GM23338 (cell line): Measurements from ENCODE around the gene TMEM141. TPM values are rescaled to one million over a fixed set of nuclear protein-coding genes. Genes with fewer than 3 reads are reported as not detected.
"Not testable (repeated sequence)": the region's sequence is repeated elsewhere in the genome, so short reads cannot be mapped to it uniquely, and the experiment has no call there.

Source experiments
- ATAC-seq: fragments of 200-7000 bp; cut with Tn5 transposase; 3 replicates; pipeline ENCODE4 v1.9.1; 2020
- DNase-seq: peaks from one replicate; pipeline ENCODE4 v3.0.0-alpha.2; 2015; ENCODE audit warnings: low spot score
- H2AFZ ChIP-seq: fragments of 200-600 bp; sonication (generic); 2 replicates; pipeline ENCODE4 v1.8.0; 2016; ENCODE audit warnings: antibody characterized with exemption, mild to moderate bottlenecking, moderate library complexity
- H3F3A ChIP-seq: fragments of 200-600 bp; sonication (generic); replicated peaks from 2 replicates; pipeline ENCODE4 v1.8.0; 2017; ENCODE audit warnings: antibody characterized with exemption, mixed run types, low read depth
- H3K27ac ChIP-seq: fragments of 200-600 bp; sonication (generic); 2 replicates; pipeline ENCODE4 v1.6.1; 2016; ENCODE audit warnings: low read depth
- H3K27me3 ChIP-seq: fragments of 200-600 bp; sonication (generic); 2 replicates; pipeline ENCODE4 v1.8.0; 2016; ENCODE audit warnings: mild to moderate bottlenecking, mixed run types, moderate library complexity; ENCODE audit not compliant: insufficient read depth
- H3K36me3 ChIP-seq: fragments of 200-600 bp; sonication (generic); 2 replicates; pipeline ENCODE4 v1.8.0; 2016; ENCODE audit warnings: mild to moderate bottlenecking; ENCODE audit not compliant: insufficient read depth
- H3K4me1 ChIP-seq: fragments of 200-600 bp; sonication (generic); 2 replicates; pipeline ENCODE4 v1.8.0; 2016; ENCODE audit warnings: mild to moderate bottlenecking, moderate library complexity; ENCODE audit not compliant: insufficient read depth
- H3K4me2 ChIP-seq: fragments of 200-600 bp; sonication (generic); 2 replicates; pipeline ENCODE4 v1.7.1; 2017; ENCODE audit warnings: mixed run types
- H3K4me3 ChIP-seq: fragments of 200-600 bp; sonication (generic); 2 replicates; pipeline ENCODE4 v1.6.1; 2016; ENCODE audit warnings: mixed run types
- H3K79me2 ChIP-seq: fragments of 200-600 bp; sonication (generic); replicated peaks from 2 replicates; pipeline ENCODE4 v1.8.0; 2017; ENCODE audit warnings: mild to moderate bottlenecking; ENCODE audit not compliant: insufficient read depth
- H3K9me2 ChIP-seq: fragments of 200-600 bp; sonication (generic); 2 replicates; pipeline ENCODE4 v1.8.0; 2017; ENCODE audit not compliant: insufficient read depth
- H4K20me1 ChIP-seq: fragments of 200-600 bp; sonication (generic); replicated peaks from 2 replicates; pipeline ENCODE4 v1.8.0; 2017; ENCODE audit warnings: mild to moderate bottlenecking; ENCODE audit not compliant: insufficient read depth
- H3K27ac Mint-ChIP-seq: 2 replicates; pipeline ENCODE4 v1.8.0; 2020; ENCODE audit warnings: inconsistent platforms, mild to moderate bottlenecking, moderate library complexity, mixed read lengths
- H3K27me3 Mint-ChIP-seq: 3 replicates; pipeline ENCODE4 v1.8.0; 2022; ENCODE audit warnings: low read depth, mild to moderate bottlenecking, moderate library complexity, mixed read lengths, inconsistent platforms; ENCODE audit not compliant: insufficient read depth, poor library complexity
- H3K36me3 Mint-ChIP-seq: 3 replicates; pipeline ENCODE4 v1.8.0; 2021; ENCODE audit warnings: low read depth, mild to moderate bottlenecking, inconsistent platforms, moderate library complexity, mixed read lengths
- H3K4me1 Mint-ChIP-seq: 3 replicates; pipeline ENCODE4 v1.8.0; 2020; ENCODE audit warnings: mild to moderate bottlenecking, inconsistent platforms, mixed read lengths
- H3K4me3 Mint-ChIP-seq: 3 replicates; pipeline ENCODE4 v1.8.0; 2021; ENCODE audit warnings: moderate library complexity, mild to moderate bottlenecking, inconsistent platforms, mixed read lengths
- H3K9me3 Mint-ChIP-seq: 3 replicates; pipeline ENCODE4 v1.8.0; 2020; ENCODE audit warnings: moderate library complexity, mild to moderate bottlenecking, inconsistent platforms, mixed read lengths
- CREB1 ChIP-seq: fragments of 250-450 bp; sonication (Bioruptor Pico); IDR thresholded peaks from 2 replicates; pipeline ENCODE4 v1.5.0; 2020; ENCODE audit warnings: low read depth, mild to moderate bottlenecking, moderate library complexity
- EZH2 ChIP-seq: fragments of 200-600 bp; sonication (generic); IDR thresholded peaks from one replicate; pipeline ENCODE4 v1.8.0; 2017; ENCODE audit warnings: antibody characterized with exemption, mild to moderate bottlenecking, low read depth; ENCODE audit not compliant: unreplicated experiment
- JUNB ChIP-seq: IDR thresholded peaks from one replicate; pipeline ENCODE4 v1.6.1; 2016; ENCODE audit warnings: antibody characterized with exemption; ENCODE audit not compliant: unreplicated experiment
- NANOG ChIP-seq: IDR thresholded peaks from 2 replicates; pipeline ENCODE4 v1.6.1; 2016; ENCODE audit warnings: antibody characterized with exemption, borderline replicate concordance
- POLR2AphosphoS5 ChIP-seq: IDR thresholded peaks from 2 replicates; pipeline ENCODE4 v1.6.1; 2016; ENCODE audit warnings: antibody characterized with exemption, low read depth
- ZNF114 ChIP-seq: fragments of 250-450 bp; sonication (Bioruptor Pico); IDR thresholded peaks from 2 replicates; pipeline ENCODE4 v1.5.0; 2020; ENCODE audit warnings: mild to moderate bottlenecking, moderate library complexity
- polyA plus RNA-seq: library from polyadenylated mRNA; unstranded; fragments of >200 nt; fragmentation: Nextera tagmentation; extraction: Ambion mirVana; gene quantifications from 2 replicates; pipeline ENCODE4 v1.2.1, GENCODE V29; 2016
- total RNA-seq: library from RNA; depleted of rRNA; stranded (reverse); fragments of >200 nt; shearing (Covaris generic); gene quantifications from 2 replicates; pipeline ENCODE4 v1.2.3, GENCODE V29; 2014
- TF ChIP-seq, protein P1 (sequence below), 2 experiments: fragments of 200-600 bp in 1 of 2; sonication (generic) in 1 of 2; conservative IDR thresholded peaks; 2 replicates each; pipeline versions ENCODE4 v1.5.1 to v1.6.1; 2016 to 2017; ENCODE audit warnings: antibody characterized with exemption in 2 of 2, low read depth in 2 of 2, mild to moderate bottlenecking in 2 of 2, moderate library complexity in 1 of 2

The TMEM141 gene
- total and polyA plus RNA-seq, 2 experiments from 2014 or later: 71.4 to 90.5 TPM

DNA sequence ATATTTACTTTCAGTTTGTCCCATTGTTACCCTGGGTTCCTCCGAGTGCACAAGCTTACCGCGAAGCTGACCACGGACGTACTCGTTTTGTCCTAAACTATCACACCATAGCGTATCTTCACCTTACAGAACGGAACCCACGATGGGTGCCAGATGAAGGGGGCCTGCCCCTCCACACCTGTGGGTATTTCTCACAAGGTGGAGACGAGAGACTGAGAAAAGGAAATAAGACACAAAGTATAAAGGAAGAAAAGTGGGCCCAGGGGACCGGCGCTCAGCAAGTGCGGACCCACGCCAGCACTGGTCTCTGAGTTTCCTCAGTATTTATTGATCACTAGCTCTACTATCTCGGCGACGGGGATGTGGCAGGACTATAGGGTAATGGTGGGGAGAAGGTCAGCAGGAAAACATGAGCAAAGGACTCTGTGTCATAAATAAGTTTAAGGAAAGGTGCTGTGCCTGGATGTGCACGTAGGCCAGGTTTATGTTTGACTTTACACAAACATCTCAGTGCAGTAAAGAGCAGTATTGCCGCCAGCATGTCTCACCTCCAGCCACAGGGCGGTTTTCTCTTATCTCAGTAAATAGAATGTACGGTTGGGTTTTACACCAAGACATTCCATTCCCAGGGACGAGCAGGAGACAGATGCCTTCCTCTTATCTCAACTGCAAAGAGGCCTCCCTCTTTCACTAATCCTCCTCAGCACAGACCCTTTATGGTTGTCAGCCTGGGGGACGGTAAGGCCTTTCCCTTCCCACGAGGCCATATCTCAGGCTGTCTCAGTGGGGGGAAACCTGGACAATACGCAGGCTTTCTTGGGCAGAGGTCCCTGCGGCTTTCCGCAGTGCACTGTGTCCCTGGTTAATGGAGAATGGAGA, 2.3 kb upstream of the TMEM141 start:
- not testable (repeated sequence) for H3F3A ChIP-seq, ATAC-seq, H3K79me2 ChIP-seq, H3K27ac ChIP-seq, H3K36me3 Mint-ChIP-seq, H3K36me3 ChIP-seq, H3K4me3 ChIP-seq, H3K4me1 ChIP-seq, H3K9me2 ChIP-seq, DNase-seq, H3K27ac Mint-ChIP-seq, H3K9me3 Mint-ChIP-seq, H3K4me2 ChIP-seq, H3K4me3 Mint-ChIP-seq, H2AFZ ChIP-seq, H3K27me3 ChIP-seq
- peaks cover 14% of the 10 kb centered on the region for H4K20me1 ChIP-seq
- H3K4me1 Mint-ChIP-seq: peaks cover 16% of the 10 kb centered on the region
- peaks cover 13% of the 10 kb centered on the region for H3K27me3 Mint-ChIP-seq

- no peak overlapping the region for H3K27ac Mint-ChIP-seq
- no peaks in the 10 kb centered on the region for H3K36me3 ChIP-seq
- DNase-seq (no peak), ATAC-seq (no peak)
- no peak overlapping the region for H3K4me3 Mint-ChIP-seq
- H3K4me2 ChIP-seq: no peak overlapping the region
- H3K4me1 Mint-ChIP-seq: peaks cover 16% of the 10 kb centered on the region
- H3K79me2 ChIP-seq: 0 out of 2 replicates have a peak, but pooled peaks cover 4% of the 10 kb centered on the region
- H3K4me1 ChIP-seq: peaks cover 4% of the 10 kb centered on the region; the same call in 1 of the 2 replicates
- peaks cover 8% of the 10 kb centered on the region; the same call in 2 of the 3 replicates for H3K36me3 Mint-ChIP-seq
- H3K4me3 ChIP-seq: no peak overlapping the region
- peaks cover 13% of the 10 kb centered on the region for H3K27me3 Mint-ChIP-seq
- no peaks in the 10 kb centered on the region for H3K9me2 ChIP-seq
- H4K20me1 ChIP-seq: peaks cover 14% of the 10 kb centered on the region
- H2AFZ ChIP-seq: no peak overlapping the region
- H3K9me3 Mint-ChIP-seq: no peaks in the 10 kb centered on the region
- no peak overlapping the region for H3K27ac ChIP-seq
- TF ChIP-seq EZH2 (no peak), NANOG (no peak), POLR2AphosphoS5 (no peak), ZNF114 (CRISPR knock-in tag) (no peak), CREB1 (CRISPR knock-in tag) (no peak), JUNB (no peak)
- TF ChIP-seq, protein P1, sequence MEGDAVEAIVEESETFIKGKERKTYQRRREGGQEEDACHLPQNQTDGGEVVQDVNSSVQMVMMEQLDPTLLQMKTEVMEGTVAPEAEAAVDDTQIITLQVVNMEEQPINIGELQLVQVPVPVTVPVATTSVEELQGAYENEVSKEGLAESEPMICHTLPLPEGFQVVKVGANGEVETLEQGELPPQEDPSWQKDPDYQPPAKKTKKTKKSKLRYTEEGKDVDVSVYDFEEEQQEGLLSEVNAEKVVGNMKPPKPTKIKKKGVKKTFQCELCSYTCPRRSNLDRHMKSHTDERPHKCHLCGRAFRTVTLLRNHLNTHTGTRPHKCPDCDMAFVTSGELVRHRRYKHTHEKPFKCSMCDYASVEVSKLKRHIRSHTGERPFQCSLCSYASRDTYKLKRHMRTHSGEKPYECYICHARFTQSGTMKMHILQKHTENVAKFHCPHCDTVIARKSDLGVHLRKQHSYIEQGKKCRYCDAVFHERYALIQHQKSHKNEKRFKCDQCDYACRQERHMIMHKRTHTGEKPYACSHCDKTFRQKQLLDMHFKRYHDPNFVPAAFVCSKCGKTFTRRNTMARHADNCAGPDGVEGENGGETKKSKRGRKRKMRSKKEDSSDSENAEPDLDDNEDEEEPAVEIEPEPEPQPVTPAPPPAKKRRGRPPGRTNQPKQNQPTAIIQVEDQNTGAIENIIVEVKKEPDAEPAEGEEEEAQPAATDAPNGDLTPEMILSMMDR (conservative IDR thresholded peaks at IDR 0.05; ENCODE audit: low read depth in 2 of 2): no peak
- no peaks in the 10 kb centered on the region for H3K27me3 ChIP-seq
- H3F3A ChIP-seq: 0 out of 2 replicates have a peak, but pooled peaks cover 6% of the 10 kb centered on the region
These were observed 1.6 kb upstream of the TMEM141 start for GRCh38 chr9:136789523-136789937.
